ELF-1 (cell line): ENCODE data around the gene SHF.

Experiments
- DNase-seq: peaks from one replicate; pipeline ENCODE4 v3.0.0-alpha.2; 2016; ENCODE audit warnings: low read depth, low spot score

The SHF gene

DNA sequence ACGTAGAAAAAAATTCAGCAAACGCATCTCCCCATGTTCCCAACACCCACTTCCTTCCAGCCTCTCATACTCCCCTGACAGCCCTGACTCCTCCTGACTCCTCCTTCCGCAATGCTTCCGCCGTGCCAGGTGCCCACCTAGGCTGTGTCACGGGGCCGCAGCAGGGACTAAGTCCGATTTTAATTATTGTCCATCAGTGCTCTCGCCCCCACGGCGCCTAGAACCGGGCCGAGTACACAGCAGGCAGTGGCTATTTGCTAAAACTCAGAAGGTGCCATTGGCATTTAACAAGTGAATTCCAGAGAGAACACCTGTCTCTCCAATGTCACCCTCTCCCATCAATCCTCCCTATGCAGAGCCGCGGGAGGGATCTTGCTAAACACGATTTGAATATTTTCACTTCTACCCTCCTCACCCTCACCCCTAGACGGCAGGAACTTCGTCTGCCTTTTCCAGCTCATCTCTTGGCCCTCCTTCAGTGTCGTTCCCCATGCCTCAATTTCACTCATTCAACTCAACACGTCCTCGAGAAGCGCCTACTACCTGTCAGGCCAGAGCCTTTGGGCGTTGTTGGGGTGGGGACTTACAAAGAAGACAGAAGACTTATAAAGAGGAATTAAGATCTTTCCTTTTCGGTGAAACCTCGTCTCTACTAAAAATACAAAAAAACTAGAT lies 11.5 kb upstream of the SHF start:
- peak; percentile 59 for DNase-seq

DNA sequence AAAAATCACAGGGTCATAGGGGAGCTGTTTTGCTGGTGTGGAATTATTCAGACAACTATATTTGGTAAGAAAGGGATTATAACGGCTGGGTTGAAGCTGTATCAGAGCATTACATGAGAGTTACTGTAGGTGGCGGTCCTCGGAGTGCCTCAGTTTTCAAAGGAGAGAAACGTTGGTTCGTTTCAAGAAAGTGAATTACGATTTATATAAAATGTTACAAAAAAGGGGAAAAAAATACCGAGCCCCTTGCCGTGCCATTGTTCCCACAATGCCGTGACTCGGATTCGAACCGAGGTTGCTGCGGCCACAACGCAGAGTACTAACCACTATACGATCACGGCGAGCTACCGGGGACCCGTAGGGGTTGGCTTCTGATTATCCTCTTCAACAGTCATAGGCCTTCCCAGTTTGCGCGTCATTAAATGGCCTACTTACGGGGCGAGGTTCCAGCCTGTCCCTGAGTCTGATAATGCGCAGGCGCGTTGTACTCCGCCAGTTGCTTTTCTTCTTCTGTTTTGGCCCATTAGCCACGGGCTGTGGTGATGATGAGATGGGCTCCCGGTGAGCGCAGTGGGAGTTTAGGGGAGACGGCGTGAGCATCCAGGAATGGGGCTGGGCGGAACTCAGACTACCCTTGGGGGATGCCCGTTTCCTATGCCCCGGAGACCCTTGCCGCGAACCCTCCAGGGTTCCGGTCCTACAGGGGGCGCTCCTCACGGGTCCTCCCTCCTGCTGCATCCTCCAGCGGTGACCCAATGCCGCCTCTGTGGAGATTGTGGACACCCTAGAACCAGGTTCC lies 10.8 kb upstream of the SHF start:
- peak; percentile 98 for DNase-seq

DNA sequence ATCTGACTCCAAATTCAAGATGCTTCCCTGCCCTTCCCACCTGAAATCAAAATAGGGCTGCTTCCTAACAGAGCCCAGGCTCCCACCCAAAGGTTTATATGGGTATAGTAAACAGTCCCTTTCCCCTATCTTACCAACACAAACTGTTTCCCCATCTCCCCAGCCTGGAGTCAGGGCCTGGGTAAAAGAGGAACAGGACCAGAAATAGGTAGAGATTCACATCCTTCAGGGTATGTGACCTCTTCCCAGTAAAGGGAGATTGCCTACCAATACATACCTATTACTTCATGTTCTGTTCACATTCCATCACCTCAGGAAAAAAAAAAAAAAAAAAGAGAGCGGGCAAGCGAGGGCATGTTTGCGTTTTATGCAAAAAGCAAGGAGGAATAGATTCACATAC lies 9.7 kb upstream of the SHF start:
- no peak for DNase-seq

DNA sequence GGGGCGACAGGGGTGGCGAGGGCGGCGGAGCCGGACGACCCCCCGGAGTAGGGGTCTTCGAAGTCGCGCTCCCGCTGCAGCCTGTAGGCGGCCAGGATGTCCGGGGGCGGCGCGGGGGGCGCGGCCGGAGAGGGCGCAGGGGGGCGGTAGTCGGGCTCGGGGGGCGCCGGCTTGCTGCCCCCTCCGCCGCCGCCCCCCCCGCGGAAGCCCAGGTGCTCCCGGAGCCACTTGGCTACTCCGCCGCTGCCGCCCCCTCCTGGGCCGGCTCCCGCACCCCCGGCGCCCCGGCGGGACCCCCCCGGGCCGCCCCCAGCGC lies 230 bp downstream of the SHF start:
- DNase-seq: no peak

DNA sequence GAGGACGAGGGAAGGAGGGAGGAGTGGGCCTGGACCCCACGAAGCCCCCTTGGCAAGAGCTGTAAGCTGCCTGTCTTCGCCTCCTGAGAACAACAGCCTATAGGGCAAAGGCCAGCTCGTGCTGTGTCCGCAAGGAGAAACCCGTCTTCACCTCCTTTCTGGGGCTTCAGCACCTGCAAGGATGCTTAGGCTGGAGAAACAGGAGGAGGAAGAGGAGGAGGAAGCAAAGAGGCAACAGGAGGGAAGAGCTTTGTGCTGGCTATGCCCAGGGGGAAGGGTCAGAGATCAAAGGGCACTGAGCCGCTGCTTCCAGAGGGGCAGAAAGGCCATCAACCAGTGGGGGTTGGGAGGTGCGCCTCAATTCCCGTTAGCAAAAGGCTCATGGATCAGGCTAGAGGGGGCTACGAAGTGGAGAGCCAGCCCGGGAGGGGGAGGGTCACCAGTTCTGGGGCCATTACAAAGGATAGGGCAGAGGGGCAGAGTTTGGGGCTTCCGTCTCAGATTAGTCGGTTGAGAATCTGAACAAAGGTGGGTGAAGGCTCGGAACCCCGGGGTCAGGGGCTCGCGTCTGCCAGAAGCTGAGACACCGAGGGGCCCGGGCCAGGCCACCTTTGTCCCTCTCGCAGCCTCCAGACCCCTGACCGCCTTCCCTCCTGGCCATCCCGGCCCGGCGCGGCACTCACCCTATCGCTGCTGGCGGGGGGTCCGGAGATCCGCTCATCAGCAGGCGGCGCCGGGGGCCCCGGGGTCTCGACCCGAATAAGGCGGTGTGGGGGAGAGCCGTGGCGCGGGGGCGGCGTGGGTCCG lies 792 bp downstream of the SHF start:
- DNase-seq: peak; percentile 57

DNA sequence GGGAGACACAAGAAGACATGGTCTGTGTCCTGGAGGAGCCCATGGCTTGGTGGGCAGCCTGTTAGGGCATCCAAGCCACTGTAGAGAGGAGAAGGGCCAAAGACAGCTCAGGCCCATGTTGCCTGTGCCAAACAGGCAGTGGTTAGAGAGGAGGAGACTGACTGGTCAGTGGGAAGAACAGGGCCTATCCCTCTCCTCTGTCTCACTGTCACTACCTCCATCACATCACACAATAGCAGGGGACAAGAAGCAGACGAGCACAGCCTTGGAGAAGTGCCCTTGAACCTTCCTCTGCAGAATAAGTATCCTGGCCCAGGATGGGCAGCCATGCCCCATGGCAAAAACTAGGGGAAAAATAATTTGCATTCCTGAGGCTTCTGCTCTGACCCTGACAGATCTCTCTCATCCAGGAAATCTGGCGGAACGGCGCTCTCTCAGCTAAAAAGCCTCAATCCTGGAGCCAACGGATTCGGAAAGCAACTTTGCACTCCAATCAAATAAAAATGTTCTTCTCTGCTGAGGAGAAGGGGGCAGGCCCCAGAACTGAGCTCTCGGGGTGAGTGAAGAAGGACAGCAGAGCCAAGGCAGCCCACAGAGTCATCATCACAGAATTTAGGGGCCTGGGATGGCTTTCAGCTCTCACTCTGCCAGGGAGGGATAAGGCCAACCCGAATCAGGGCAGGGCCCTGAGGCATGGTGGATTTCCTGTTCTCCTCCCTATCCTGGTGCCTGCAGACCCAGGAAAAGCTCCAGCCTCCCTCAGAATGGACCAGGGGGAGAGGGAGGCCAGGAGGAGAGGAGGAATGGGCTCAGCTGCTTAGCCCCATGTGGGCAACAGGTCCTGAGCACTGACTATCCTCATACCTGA lies 1.6 kb downstream of the SHF start:
- peak; percentile 57 for DNase-seq

DNA sequence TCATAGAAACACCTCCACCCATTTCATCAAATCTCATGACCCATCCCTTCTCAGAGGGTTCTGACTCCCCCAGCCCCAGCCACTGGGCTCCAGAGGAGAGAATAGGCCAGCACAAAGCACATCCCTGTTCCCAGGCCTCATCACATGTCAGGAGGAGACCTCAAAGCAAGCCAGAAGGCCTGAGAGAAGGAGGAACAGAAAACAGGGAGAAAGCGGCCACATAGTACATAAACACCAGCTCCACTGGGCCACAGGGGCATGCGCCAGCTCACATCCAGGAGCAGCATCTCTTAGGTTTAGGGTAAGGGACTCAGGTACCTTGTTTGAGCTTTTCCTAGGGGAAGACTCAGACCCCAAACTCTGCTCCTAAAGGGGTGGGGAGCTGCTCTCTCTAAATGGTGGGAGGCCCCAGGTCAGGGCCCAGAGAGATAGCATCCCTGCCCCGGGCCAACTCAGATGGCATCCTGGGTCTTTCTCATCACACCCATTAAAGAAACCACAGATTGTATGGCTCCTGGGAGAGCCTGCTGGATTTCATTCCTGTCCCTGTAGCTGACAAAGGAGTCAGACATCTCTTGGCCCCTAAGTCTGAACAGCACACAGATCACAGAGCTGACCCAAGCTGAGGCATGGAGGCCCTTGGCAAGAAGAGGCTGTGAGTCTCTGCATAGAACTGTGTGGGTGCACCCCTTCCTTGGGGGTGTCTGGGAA lies 2.5 kb downstream of the SHF start:
- no peak for DNase-seq

DNA sequence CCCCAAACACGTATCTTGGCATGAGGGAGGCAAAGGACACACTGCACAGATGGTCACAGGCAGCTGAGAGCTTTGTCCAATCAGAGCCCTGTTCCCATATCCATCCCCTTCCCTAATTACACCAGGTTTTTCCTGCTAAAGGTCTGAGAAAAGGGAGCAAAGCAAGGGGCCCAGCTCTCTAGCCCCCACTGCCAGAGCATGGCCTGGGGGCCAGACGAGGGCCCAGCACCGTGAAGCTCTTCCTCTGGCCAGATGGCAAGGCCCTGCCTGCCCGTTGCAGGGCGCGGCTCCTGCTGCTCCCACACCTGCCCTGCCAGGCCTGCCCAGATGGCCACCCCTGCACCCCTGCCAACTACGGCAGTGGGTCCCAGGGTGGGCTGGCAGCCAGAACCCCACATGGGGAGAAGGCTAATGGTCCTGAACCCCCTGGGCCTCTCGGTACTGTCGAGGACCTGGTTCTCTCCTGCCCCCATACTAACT lies 3.2 kb downstream of the SHF start:
- DNase-seq: no peak

DNA sequence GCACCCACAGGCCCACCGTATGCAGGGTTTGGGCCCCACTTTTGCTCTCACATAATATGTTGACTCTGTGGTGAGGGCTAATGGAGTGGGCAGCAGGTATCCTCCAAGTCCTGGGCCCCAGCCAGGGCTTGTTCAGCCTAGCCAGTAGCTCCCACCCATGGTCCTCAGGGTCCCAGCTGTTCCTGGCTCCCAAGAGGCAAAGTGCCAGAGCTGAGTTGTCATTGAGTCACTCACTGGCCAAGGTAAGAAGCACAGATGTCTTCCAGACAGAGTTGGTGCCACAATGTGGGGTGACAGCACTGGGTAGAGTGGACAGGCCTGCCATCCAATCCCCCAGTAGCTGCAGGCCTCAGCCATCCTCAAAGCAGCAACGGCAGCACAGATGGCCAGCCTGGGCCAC lies 4.3 kb downstream of the SHF start:
- no peak for DNase-seq

DNA sequence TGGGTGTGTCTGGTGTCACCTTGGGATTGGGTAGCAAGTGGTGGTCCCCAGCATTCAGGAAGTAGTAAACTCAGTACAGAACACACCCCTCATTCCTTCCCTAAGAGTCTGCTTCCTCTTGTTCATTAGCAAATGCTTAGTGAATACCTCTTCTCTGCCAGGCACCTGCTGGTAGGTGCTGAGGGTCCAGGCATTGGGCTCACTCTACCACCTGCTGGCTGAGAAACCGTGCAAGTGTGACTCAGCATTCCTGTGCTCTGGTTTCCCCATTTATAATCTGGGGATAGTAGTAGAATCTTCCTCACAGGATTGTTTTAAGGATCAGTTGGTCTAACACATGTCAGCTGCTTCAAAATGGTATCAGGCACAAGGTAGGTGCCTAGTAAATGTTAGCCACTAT lies 4.8 kb downstream of the SHF start:
- DNase-seq: no peak

DNA sequence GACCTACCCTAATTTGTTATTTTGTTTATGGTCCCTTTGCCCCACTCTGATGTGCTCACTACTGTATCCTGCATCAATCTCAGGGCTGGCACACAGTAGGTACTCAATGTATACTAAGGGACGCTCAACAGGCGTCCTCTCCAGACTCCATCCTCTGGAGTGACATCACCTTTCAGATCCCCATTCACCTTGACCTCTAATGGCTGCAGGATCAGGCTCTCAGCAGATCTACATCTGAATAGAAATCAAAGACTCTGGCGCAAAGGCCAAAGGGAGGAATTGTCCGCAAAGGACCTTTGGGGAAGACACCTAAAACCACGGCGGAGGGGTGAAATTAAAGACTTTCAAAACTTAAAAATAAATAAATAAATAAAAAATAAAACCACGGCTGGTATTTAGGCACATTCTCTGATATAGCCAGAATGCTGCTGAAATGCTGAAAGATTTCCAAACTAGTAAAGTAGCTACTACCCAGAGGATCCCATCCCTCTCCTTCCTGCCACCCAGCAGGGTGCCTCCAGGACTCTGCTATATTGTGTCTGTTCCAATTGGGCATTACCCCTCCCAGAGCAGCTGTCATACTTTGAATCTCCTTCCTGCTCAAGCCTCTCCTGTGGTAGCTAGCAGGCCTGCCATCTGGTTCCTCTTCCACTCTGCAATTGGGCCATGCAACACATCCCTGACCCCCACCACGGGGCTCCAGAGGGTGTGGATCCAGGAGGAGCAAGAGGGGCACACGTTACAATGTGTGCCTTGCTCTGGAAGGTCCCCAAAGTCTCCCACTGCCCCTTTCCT lies 6.1 kb downstream of the SHF start:
- DNase-seq: no peak

DNA sequence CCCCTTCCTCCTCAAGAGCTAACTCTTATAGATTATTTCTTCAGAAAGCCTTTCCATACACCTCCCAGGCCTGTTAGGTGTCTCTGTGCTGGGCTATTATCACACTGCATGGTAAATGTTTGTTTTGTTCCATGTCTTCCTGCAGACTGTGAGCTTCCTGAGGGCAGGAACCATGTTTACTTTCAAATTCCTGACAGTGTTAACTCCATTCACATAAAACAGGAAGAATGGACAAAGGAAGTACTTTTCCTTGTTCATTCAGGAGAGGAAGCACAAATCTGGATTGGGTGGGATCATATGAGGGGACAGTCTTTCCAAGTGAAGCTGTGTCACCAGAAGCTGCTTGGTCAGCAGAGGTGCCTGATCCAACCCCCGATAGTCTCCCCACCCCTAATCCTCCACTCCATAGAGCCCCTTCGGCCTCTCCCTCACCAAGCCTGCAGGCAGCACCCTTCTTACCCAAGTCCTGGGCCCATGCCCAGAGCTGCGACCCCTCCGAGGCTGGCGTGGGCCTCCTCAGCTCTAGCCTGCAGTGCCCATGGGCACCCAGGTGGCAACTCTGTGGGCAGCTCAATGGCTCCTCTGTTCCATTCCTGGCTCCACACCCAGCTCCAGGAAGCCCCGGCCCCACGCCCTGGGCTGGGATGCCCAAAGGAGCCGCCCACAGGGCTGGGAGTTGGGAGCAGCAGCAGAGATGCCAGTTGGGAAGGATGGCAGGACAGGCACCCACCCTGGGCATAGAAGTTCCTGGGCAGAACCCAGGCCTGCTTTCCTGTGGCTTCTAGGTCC lies 6.9 kb downstream of the SHF start:
- no peak for DNase-seq

DNA sequence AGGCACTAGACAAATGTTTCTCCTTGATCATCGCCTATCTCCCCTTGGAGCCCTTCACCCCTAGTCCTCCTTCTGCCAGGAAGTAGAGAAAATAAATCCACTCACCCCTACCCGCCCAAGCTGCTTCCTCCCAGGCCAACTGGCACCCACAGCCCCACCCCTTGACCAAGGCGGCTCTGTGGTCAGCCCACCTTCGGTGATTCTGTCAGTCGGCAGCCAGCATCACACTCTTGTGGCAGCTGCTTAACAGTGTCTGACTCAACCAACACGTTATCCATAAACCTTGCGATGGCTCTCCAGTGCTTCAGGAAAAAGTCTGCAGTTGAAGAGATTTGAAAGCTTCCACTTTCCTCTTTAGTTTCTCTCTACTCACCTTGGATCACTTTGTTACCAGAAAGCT lies 7.6 kb downstream of the SHF start:
- no peak for DNase-seq

DNA sequence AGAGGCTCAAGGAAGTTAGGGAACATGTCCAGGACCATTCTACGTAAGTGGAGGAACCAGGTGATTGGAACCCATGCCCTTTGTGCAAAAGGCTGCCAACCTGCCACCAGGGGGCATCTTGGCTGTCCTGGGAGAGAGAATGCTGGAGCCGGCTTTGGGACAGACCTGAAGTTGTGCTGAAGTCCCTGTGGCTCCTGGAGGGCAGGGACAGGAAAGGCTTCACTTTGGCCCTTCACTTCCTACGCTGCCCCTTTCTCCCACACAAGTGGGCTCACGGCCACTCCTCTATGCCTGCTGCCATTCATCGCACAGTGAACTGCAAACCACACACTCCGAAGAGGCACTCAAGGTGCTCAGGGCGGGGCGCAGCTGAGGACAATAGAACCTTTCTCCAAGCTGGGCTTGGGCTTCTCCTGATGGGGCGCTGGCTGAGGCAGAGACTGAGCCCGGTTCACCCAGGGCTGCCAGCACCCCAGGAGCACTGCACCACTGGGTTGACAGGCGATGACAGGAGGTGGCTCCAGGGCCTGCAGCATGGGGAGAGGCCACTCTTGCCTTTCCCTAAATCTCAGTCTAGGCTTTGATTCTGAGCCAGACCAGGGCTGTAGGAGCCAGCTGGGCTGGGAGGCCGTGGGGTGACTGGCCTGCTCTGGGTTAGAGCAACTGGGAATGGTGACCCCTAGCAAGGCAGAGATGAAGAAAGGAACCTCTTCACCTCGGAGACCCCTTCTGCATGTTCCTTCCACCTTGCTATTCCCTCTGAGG lies 8.4 kb downstream of the SHF start:
- DNase-seq: peak; percentile 58

DNA sequence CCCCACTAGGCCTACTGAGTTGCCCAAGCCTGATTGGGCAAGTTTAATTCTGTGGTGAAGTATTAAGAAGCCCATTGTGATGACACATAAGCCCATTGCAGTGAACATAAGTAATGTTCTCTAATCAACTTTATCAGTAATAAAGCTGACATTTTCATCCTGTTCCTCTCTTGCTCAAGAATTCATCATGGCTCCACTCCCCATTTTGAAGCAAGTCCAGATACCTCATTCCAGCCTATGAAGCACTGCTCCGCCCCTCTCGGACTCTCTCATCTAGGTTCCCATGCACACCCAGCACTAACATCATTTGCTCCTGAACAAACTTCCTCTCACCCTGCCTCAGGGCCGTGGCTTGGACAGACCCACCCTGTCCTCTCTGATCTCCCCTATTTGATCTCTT lies 10.5 kb downstream of the SHF start:
- DNase-seq: no peak

DNA sequence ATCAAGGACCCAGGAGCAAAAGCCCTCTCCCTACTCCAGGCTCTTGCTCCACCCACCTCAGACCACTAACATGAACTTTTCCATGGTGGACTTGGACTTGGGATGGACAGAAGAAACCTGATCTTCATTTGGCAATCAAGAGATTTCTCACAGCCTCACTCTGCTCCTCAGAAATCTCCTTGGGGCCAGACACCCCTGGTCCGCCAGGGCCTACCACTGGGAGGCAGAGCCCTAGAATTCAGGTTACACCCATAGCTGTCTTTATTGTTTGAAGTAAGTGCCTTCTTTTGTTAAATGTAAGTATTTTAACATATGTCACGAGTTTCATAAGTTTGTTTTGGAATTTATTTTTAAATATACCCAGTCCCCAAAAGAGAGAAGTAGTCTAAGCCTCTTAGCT lies 13.2 kb downstream of the SHF start:
- DNase-seq: no peak

DNA sequence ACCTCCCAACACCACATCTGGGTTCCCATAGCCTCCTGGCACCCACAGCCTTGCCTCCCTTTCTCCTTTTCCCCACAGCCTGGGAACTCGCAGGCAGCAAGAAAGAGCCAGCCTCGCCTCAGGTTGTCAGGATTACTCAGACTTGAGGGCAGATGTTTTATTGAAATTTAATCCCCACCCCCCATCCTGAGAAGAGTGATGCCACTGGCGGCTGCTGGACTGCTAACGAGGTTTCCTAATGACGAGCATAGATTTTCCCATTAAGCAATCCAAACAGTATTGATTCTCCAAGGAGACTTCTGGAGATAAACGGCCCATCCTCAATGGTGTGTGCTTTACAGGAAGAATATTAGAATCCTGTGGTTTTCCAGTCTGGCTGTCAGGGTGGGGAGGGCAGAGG lies 13.7 kb downstream of the SHF start:
- DNase-seq: no peak

DNA sequence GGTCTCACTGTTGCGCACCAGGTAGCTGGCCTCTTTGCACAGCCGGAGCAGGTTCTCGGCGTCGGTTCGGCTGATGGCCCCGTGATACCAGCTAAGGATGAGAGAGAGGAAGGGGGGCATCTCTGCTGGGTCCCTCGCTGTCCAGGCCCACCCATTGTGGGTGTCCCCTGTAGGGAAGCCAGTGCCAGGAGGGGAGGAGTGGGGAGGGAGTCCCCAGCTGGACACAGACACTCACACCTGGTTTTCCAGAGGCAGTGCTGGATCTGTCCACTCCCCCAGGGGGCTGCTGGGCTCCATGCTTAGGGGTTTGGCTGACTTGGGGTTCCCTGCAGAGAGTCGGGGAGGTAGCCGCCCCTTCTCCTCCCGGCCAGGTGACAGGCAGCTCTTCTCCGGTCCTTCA lies 15.9 kb downstream of the SHF start:
- DNase-seq: no peak
